HG02678 (cell line): Measurements from ENCODE around the gene HOXD12.

ENCODE experiments used
- ATAC-seq: cut with Tn5 transposase; IDR thresholded peaks from one replicate; pipeline ENCODE4 v1.9.1; 2021; ENCODE audit warnings: mild to moderate bottlenecking, moderate library complexity; ENCODE audit not compliant: unreplicated experiment

The HOXD12 gene

GRCh38 chr2:176147210-176147799, 47.7 kb downstream of the HOXD12 start:
- ATAC-seq = no peak

GRCh38 chr2:176147800-176148496, 48.4 kb downstream of the HOXD12 start:
- ATAC-seq = no peak

GRCh38 chr2:176148751-176149421, 49.3 kb downstream of the HOXD12 start:
- no peak for ATAC-seq

GRCh38 chr2:176149481-176149938, 49.9 kb downstream of the HOXD12 start:
- ATAC-seq = no peak

DNA sequence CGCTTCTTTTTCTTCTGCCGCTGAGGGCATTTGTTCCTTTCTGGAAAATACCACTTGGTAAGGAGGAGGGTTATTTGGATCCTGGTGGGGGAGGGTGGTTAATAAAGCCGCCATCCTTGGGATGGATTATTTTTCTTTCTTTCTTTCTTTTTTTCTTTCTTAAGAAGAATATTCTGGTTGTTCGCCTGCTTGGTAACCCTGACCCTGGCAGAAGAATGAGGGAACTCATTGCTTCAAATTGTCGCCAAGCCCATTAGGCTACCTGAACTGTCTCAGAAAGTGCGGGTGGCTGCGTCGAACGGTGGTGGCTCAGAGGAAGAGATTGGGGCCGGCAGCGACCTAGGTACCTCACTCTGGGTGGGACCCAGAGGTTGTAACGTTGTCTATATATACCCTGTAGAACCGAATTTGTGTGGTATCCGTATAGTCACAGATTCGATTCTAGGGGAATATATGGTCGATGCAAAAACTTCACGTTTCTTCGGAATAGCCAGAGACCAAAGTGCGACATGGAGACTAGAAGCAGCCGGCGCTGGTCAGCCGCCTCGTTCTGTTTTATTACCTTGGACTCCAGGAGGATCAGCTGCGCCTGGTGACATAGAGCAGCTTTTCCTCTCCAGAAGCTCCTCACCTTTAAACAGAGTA, 50.5 kb downstream of the HOXD12 start:
- no peak for ATAC-seq

- ATAC-seq = no peak
Observed at GRCh38 chr2:176150584-176151441, 51.2 kb downstream of the HOXD12 start.

DNA sequence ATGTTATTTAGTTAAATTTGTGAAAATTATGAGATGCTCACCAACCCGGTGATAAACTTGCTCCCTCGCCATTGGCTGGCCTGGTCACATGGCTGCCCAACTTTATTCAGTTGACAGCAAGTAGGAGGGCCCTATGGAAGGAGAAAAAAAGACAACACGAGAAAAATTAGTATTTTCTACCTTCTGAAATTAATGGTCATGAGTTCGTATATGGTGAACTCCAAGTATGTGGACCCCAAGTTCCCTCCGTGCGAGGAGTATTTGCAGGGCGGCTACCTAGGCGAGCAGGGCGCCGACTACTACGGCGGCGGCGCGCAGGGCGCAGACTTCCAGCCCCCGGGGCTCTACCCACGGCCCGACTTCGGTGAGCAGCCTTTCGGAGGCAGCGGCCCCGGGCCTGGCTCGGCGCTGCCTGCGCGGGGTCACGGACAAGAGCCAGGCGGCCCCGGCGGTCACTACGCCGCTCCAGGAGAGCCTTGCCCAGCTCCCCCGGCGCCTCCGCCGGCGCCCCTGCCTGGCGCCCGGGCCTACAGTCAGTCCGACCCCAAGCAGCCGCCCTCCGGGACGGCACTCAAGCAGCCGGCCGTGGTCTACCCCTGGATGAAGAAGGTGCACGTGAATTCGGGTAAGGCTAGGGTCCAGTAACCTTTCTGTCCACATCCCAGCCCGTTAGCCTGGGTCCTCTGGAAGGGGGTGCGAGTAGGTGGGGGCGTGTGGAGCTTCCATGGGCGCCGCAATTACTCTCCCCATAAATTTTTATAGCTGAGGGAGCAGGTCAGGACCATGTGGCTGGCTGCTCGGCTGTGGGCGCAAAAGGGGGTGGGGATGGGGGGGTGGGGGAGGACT, 52.1 kb downstream of the HOXD12 start, which contains the start of gene HOXD4:
TSS of gene HOXD4 (plus strand) at position 109 of the 846 bp plus-strand sequence. CDS start at position 193, 84 bp downstream.
- no peak for ATAC-seq
